Cardiac fibroblast (primary cell): Measurements from ENCODE around the gene FRMD4A.

Source experiments
- DNase-seq, 2 donors: peaks; one replicate each; pipeline versions ENCODE4 v3.0.0 to v3.0.0-alpha.2; 2010; ENCODE audit warnings: low read depth in 2 of 2
- H3K4me3 ChIP-seq, 2 donors: replicated peaks in 1 of 2; 1 replicate in 1 of 2; 2 replicates in 1 of 2; pipeline ENCODE4 v1.5.1; 2011; ENCODE audit warnings: low read depth in 2 of 2, low read length in 2 of 2, mild to moderate bottlenecking in 2 of 2, moderate library complexity in 1 of 2
- TF ChIP-seq, protein P1 (sequence below): IDR thresholded peaks from one replicate; pipeline ENCODE4 v1.5.1; 2011; ENCODE audit warnings: low read depth, mild to moderate bottlenecking, low read length, inconsistent platforms

FRMD4A gene

DNA sequence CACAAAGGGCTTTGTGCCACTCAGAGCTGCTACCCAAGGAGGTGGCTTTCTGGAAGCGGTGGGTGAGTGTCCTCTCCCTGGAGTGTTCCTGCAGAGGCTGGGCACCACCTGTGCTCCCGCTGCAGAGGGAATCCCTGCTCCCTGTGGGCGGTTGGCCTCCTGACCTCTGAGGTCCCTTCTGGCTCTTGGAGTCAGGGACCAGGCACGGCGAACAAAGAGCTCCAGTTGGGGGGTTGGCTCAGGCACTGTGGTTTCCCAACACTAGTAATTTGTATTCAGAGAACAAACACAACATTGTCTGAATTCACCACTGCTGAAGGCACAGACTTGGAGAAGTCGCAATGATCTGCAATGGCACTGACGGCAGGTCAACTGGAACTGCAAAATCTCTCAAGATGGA, 415.0 kb downstream of the FRMD4A start:
- TF ChIP-seq, protein P1, sequence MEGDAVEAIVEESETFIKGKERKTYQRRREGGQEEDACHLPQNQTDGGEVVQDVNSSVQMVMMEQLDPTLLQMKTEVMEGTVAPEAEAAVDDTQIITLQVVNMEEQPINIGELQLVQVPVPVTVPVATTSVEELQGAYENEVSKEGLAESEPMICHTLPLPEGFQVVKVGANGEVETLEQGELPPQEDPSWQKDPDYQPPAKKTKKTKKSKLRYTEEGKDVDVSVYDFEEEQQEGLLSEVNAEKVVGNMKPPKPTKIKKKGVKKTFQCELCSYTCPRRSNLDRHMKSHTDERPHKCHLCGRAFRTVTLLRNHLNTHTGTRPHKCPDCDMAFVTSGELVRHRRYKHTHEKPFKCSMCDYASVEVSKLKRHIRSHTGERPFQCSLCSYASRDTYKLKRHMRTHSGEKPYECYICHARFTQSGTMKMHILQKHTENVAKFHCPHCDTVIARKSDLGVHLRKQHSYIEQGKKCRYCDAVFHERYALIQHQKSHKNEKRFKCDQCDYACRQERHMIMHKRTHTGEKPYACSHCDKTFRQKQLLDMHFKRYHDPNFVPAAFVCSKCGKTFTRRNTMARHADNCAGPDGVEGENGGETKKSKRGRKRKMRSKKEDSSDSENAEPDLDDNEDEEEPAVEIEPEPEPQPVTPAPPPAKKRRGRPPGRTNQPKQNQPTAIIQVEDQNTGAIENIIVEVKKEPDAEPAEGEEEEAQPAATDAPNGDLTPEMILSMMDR, result no peak
- no peak overlapping the region for H3K4me3 ChIP-seq
- DNase-seq, result no peak

DNA sequence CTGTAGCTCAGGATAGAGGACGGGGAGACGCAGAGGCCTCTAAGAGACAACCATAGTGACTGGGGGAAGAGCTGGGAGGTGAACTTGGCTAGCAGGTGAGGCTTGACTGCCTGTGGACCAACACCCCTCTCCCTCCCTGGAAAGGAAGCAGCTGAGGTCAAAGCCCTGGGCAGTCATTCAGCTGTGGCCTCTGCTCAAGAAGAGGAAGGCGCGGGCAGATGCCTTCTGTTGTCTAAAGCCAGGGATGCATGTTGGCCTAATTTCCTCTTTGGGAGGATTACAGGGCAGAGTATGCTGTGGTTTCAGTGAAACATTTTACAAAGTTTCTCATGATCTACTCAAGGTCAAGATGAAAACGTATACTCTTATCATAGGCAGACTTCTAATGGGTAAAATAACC, 416.8 kb downstream of the FRMD4A start:
- H3K4me3 ChIP-seq, result no peak overlapping the region
- TF ChIP-seq, protein P1, result no peak
- no peak for DNase-seq

DNA sequence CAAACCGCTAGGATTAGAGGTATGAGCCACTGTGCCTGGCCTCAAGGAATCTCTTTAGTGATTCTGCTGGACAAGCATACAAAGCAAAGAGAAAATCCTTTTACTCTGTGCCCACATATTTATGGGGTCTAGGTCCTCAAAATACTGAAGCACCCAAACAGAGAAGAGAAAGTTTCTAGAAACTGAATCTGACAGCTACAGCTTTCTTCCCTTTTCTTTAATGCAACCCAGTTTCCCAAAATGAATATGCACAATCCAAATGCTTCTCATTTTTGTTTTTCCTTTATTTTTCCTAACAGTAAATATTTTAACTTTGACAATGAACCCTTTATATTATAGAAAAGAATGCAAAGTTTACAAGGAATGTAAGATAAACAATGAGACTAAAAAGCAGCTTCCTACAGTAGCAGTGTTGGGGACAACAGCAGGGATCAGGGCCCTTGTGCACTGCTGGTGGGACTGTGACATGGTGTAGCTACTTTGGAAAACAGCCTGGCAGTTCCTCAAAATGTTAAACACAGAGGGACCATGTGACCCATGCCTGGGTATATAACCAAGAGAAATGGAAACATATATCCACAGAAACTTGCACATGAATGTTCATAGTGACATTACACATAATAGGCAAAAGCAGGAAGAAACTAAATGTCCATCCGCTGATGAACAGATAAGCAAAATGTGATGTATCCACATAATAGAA, 418.8 kb downstream of the FRMD4A start:
- DNase-seq, result no peak
- TF ChIP-seq, protein P1, result no peak
- H3K4me3 ChIP-seq, result no peak overlapping the region

DNA sequence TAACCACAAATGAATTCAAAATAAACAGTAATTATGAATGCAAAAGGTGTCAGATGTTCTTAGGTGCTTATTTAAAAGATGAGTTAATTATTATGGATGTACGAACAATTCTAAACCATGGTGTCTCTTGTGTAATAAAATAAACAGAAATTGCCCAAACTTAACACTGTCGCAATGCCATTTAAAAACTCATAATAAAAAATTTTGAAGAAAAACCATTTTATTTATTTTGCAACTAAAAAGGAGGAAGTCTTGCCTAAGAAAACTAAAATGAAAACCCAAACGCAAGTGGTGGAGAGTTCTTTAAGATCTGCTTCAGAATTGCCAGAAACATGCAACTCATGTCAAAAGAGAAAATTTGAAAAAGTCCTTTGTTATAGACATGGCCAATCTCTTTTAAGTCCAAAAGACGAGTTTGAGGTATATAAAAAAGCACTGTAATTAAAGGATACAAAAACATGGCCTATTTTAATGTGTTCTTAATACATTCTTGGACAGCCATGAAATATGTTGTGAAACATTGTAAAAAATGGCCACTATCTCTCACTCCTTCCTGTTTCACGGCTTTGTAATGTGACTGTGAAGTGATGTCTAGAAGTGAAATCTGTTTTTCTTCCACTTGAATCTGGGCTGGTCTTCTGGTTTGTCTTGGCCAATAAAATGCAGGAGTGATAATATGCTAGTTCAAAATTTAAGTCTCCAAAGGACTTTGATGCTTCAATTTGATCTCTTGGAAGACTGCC, 421.0 kb downstream of the FRMD4A start:
- TF ChIP-seq, protein P1, result no peak
- peak in 1 of 2 donors; percentile 68 for DNase-seq
- no peak overlapping the region for H3K4me3 ChIP-seq

DNA sequence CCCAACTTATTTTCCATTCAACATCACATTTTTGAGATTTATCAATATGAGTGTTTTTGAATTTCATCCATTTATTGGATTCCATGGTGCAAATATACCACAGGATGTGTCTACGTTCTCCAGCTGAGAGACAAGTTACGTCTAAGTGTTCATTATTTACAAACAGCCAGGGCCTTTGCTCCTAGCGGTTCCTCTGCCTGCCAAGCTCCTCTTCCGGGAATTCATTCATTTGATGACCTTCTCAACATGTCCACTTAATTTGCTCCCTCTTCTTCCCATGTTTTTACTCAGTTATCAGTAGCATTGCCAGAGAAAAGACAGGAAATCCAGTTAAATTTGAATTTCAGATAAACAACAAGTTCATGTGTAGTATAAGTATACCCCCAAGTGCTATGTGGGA, 422.2 kb downstream of the FRMD4A start:
- DNase-seq, result no peak
- TF ChIP-seq, protein P1, result no peak
- H3K4me3 ChIP-seq, result no peak overlapping the region

DNA sequence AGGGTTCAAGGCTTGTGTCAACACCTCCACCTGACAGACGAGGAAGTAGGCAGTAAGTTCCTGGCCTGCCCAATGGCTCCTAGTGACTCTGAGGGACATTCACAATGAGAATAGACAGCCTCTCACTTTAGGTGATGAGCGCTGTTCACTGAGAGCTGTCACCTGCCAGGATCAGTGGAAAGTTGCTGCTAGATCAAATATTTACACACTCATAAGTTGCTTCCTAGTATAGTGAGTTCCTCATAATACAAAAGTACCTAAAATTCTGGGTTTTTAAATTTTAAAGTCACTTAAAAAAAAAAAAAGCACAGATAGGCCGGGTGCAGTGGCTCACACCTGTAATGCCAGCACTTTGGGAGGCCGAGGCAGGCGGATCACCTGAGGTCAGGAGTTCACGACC, 423.2 kb downstream of the FRMD4A start:
- TF ChIP-seq, protein P1, result no peak
- no peak for DNase-seq

More for the DNA sequence above, 423.2 kb downstream of the FRMD4A start:
- H3K4me3 ChIP-seq, result no peak overlapping the region
